ENCODE data around the gene USP3. TPM values are rescaled to one million over a fixed set of nuclear protein-coding genes. Genes with fewer than 3 reads are reported as not detected.

The USP3 gene
- total RNA-seq, 4 donors from 2014 or later: 40.1 to 46.5 (median 41.3) TPM

DNA sequence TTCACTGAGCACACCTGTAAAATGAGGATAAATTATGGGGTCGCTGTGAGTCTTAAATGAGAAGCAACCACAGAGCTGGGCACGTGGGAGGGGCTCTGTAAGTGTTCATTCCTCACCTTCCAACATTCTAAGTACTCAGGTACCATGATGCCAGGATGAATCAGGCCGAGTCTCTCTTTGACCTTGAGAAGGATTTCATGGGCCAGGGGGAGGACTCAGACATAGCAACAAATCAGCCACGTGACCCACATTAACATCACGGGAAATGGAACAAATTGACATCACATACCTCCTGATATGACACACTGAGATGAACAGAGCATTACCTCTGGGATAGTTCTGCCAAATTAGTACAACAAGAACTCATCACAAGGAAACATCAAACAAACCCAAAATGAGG lies 35.2 kb upstream of the USP3 start:
- TF ChIP-seq POLR2A (IDR thresholded peaks at IDR 0.05; ENCODE audit: low read depth): no peak
- TF ChIP-seq, protein P1, sequence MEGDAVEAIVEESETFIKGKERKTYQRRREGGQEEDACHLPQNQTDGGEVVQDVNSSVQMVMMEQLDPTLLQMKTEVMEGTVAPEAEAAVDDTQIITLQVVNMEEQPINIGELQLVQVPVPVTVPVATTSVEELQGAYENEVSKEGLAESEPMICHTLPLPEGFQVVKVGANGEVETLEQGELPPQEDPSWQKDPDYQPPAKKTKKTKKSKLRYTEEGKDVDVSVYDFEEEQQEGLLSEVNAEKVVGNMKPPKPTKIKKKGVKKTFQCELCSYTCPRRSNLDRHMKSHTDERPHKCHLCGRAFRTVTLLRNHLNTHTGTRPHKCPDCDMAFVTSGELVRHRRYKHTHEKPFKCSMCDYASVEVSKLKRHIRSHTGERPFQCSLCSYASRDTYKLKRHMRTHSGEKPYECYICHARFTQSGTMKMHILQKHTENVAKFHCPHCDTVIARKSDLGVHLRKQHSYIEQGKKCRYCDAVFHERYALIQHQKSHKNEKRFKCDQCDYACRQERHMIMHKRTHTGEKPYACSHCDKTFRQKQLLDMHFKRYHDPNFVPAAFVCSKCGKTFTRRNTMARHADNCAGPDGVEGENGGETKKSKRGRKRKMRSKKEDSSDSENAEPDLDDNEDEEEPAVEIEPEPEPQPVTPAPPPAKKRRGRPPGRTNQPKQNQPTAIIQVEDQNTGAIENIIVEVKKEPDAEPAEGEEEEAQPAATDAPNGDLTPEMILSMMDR (IDR thresholded peaks at IDR 0.05): no peak
- TF ChIP-seq EP300 (IDR thresholded peaks at IDR 0.05): no peak
- no peak for TF ChIP-seq POLR2AphosphoS5 (IDR thresholded peaks at IDR 0.05)
- H3K9me3 ChIP-seq: no peaks in the 10 kb centered on the region
- no peaks in the 10 kb centered on the region for H3K36me3 ChIP-seq
- no peak overlapping the region for H3K4me3 ChIP-seq
- intact Hi-C loops (cut with DNase I): loop anchor here (5.0 kb wide), 1 partner anchor 128 kb away; the partner anchor contains the start of gene FBXL22
- no peak for DNase-seq (ENCODE audit: extremely low spot score)
- H3K27ac ChIP-seq (replicated peaks in 1 of 4): no peak overlapping the region
- no peaks in the 10 kb centered on the region for H3K27me3 ChIP-seq
- peaks cover 15 to 40% (median 36%) of the 10 kb centered on the region in 4 donors for H3K4me1 ChIP-seq
- WGBS: 88% methylated on average over 5 of the region's 5 CpGs

DNA sequence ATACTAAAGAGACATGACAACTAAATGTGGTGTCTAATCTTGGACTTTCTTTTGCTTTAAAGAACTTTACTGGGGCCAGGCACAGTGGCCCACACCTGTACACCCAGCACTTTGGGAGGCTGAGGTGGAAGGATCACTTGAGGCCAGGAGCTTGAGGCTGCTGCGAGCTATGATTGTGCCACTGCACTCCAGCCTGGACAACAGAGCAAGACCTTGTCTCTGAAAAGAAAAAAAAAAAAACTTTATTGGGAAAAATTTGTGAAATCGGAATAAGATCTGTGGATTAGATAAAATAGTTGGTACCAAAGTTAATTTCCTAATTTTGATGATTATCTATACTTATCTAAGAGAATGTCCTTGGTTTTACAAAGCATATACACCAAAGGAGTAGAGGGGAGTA lies 34.4 kb upstream of the USP3 start:
- no peak overlapping the region for H3K4me3 ChIP-seq
- H3K4me1 ChIP-seq: peaks cover 13 to 40% (median 36%) of the 10 kb centered on the region in 4 donors
- TF ChIP-seq POLR2A (IDR thresholded peaks at IDR 0.05; ENCODE audit: low read depth) (no peak), POLR2AphosphoS5 (IDR thresholded peaks at IDR 0.05) (no peak), EP300 (IDR thresholded peaks at IDR 0.05) (no peak)
- TF ChIP-seq, protein P1 (IDR thresholded peaks at IDR 0.05): no peak
- DNase-seq (ENCODE audit: extremely low spot score): no peak
- no peaks in the 10 kb centered on the region for H3K27me3 ChIP-seq
- H3K9me3 ChIP-seq: no peaks in the 10 kb centered on the region
- no peak overlapping the region for H3K27ac ChIP-seq (replicated peaks in 1 of 4)
- no peaks in the 10 kb centered on the region for H3K36me3 ChIP-seq
- intact Hi-C loops (cut with DNase I): loop anchor here (5.0 kb wide), 1 partner anchor 127 kb away; the partner anchor contains the start of gene FBXL22
- 76% methylated on average over 2 of the region's 2 CpGs for WGBS

DNA sequence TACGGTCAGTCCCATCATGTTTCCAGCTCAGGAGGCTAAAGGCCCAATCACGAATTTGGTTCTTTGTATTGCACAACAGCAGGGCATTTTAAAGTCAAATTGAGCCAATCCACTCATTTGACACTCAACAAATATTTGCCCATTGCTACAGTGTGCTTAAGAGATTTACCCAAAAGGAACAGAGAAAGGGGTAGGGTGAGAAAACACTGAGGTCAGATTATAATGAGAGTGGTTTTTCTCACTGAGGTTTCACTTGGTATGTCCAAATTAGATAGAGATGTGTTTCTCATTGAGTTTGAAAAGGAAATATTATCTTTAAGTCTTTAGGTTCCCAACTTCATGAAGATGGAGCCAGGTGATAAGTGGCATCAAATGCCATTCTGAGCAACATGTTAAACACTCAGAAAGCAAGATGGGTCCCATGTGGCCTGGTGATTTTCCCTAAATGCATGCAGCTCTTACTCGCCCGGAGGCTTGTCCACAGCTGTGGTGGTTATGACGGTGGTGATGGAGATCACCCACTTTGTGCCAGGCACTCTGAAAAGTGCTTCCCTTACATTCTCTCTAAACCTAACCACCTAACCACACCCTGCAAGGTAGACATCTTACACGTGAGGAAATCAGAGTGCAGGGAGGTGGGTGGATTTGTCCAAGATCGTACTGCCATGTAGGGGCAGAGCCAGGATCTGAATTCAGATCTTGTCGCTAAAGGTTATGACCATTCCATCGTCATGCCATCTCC lies 31.2 kb upstream of the USP3 start:
- Histone ChIP-seq H3K27ac (replicated peaks in 1 of 4) (no peak overlapping the region), H3K27me3 (no peaks in the 10 kb centered on the region), H3K9me3 (no peaks in the 10 kb centered on the region), H3K4me1 (peaks cover 6 to 32% (median 29%) of the 10 kb centered on the region in 4 donors), H3K4me3 (no peak overlapping the region), H3K36me3 (no peaks in the 10 kb centered on the region)
- TF ChIP-seq, protein P1 (IDR thresholded peaks at IDR 0.05): no peak
- TF ChIP-seq POLR2AphosphoS5 (IDR thresholded peaks at IDR 0.05) (no peak), POLR2A (IDR thresholded peaks at IDR 0.05; ENCODE audit: low read depth) (no peak), EP300 (IDR thresholded peaks at IDR 0.05) (no peak)
- intact Hi-C loops (cut with DNase I): no loop called here
- 92% methylated on average over 9 of the region's 9 CpGs for WGBS
- DNase-seq (ENCODE audit: extremely low spot score): no peak

- no peak for DNase-seq (ENCODE audit: extremely low spot score)
- 100% methylated on average over 1 of the region's 1 CpG for WGBS
- H3K9me3 ChIP-seq: no peaks in the 10 kb centered on the region
- H3K27me3 ChIP-seq: no peaks in the 10 kb centered on the region
- intact Hi-C loops (cut with DNase I): no loop called here
- H3K4me3 ChIP-seq: no peak overlapping the region
- peak overlapping the region in 3 of 4 donors; percentile 50 to 68 (median 63) for H3K27ac ChIP-seq (replicated peaks in 1 of 4)
- no peaks in the 10 kb centered on the region for H3K36me3 ChIP-seq
- no peak for TF ChIP-seq EP300 (IDR thresholded peaks at IDR 0.05)
- TF ChIP-seq, protein P1 (IDR thresholded peaks at IDR 0.05): no peak
- no peak for TF ChIP-seq POLR2AphosphoS5 (IDR thresholded peaks at IDR 0.05)
- TF ChIP-seq POLR2A (IDR thresholded peaks at IDR 0.05; ENCODE audit: low read depth): no peak
- peaks cover 6 to 32% (median 29%) of the 10 kb centered on the region in 4 donors for H3K4me1 ChIP-seq
Measured at GRCh38 chr15:63473749-63473998, 30.7 kb upstream of the USP3 start.

All from esophagus muscularis mucosa (tissue), 4 donors.